Measurements from ENCODE around the gene FNDC10. TPM values are rescaled to one million over a fixed set of nuclear protein-coding genes. Genes with fewer than 3 reads are reported as not detected.

The FNDC10 gene
- total and polyA plus RNA-seq, 9 of the 15 experiments (the other 6 are each of a cell fraction or from before 2014, with no cell fraction given), result 0.08 to 6.3 (median 1.6) TPM

DNA sequence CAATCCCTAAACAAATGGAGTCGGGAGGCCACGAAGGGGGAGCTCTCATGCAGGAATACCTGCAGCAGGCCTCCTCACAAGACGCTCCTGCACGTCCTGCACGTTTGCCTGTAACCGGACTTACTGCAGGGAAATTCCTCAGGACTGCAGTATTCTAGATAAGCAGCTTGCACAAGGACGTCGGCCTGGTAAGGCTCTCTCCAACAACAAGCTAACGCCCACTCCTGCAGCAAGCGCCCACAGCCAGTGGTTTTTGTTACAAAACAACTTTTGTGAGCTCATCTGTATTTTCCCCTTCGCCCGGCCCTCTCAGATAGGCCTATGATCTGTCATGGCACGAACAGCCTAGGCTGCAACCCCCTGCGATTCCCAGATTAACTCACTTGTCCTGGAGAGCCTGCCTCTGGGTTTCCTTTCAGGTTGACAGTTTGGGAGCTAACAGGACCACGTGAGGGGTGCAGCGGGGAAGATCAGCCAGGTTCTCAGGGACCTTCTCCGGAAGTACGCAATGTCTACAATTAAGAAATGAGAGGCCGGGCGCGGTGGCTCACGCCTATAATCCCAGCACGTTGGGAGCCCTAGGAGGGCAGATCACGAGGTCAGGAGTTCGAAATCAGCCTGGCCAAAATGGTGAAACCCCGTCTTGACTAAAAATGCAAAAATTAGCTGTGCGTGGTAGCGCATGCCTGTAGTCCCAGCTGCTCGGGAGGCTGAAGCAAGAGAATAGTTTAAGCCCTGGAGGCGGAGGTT is 14.4 kb upstream of the FNDC10 start (continued):
- TF ChIP-seq, protein P1, sequence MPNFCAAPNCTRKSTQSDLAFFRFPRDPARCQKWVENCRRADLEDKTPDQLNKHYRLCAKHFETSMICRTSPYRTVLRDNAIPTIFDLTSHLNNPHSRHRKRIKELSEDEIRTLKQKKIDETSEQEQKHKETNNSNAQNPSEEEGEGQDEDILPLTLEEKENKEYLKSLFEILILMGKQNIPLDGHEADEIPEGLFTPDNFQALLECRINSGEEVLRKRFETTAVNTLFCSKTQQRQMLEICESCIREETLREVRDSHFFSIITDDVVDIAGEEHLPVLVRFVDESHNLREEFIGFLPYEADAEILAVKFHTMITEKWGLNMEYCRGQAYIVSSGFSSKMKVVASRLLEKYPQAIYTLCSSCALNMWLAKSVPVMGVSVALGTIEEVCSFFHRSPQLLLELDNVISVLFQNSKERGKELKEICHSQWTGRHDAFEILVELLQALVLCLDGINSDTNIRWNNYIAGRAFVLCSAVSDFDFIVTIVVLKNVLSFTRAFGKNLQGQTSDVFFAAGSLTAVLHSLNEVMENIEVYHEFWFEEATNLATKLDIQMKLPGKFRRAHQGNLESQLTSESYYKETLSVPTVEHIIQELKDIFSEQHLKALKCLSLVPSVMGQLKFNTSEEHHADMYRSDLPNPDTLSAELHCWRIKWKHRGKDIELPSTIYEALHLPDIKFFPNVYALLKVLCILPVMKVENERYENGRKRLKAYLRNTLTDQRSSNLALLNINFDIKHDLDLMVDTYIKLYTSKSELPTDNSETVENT (CRISPR knock-in tag; IDR thresholded peaks at IDR 0.05), result no peak
- TF ChIP-seq, protein P2, sequence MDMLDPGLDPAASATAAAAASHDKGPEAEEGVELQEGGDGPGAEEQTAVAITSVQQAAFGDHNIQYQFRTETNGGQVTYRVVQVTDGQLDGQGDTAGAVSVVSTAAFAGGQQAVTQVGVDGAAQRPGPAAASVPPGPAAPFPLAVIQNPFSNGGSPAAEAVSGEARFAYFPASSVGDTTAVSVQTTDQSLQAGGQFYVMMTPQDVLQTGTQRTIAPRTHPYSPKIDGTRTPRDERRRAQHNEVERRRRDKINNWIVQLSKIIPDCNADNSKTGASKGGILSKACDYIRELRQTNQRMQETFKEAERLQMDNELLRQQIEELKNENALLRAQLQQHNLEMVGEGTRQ (CRISPR knock-in tag; IDR thresholded peaks at IDR 0.05), result peak; percentile 77
- TF ChIP-seq SMARCA4 (IDR thresholded peaks at IDR 0.05), result no peak
- TF ChIP-seq HDGF (IDR thresholded peaks at IDR 0.05), result 0 out of 2 replicates have a peak, but pooled peaks have one; percentile 80
- no peak for TF ChIP-seq ETV5 (CRISPR knock-in tag; IDR thresholded peaks at IDR 0.05; ENCODE audit: low read depth)
- no peak for TF ChIP-seq JUNB (CRISPR knock-in tag; conservative IDR thresholded peaks at IDR 0.05)
- TF ChIP-seq FOXP1 (CRISPR knock-in tag; IDR thresholded peaks at IDR 0.05), result no peak
- no peak for TF ChIP-seq ZNF780A (CRISPR knock-in tag; IDR thresholded peaks at IDR 0.05)
- TF ChIP-seq, protein P3, sequence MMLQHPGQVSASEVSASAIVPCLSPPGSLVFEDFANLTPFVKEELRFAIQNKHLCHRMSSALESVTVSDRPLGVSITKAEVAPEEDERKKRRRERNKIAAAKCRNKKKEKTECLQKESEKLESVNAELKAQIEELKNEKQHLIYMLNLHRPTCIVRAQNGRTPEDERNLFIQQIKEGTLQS (IDR thresholded peaks at IDR 0.05), result 0 out of 2 replicates have a peak, but pooled peaks have one; percentile 5
- TF ChIP-seq, protein P3 (CRISPR knock-in tag; conservative IDR thresholded peaks at IDR 0.05), result no peak
- TF ChIP-seq SAFB2 (IDR thresholded peaks at IDR 0.05; ENCODE audit: borderline replicate concordance, low read depth, low read length, severe bottlenecking), result no peak
- TF ChIP-seq, protein P4, sequence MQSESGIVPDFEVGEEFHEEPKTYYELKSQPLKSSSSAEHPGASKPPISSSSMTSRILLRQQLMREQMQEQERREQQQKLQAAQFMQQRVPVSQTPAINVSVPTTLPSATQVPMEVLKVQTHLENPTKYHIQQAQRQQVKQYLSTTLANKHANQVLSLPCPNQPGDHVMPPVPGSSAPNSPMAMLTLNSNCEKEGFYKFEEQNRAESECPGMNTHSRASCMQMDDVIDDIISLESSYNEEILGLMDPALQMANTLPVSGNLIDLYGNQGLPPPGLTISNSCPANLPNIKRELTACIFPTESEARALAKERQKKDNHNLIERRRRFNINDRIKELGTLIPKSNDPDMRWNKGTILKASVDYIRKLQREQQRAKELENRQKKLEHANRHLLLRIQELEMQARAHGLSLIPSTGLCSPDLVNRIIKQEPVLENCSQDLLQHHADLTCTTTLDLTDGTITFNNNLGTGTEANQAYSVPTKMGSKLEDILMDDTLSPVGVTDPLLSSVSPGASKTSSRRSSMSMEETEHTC (IDR thresholded peaks at IDR 0.05), result peak; percentile 13; the same call in 1 of the 2 replicates
- no peak for TF ChIP-seq POLR3A (IDR thresholded peaks at IDR 0.05; ENCODE audit: borderline replicate concordance, extremely low read depth, insufficient read depth, insufficient read length)
- TF ChIP-seq HCFC1 (IDR thresholded peaks at IDR 0.05; ENCODE audit: low read depth, low read length), result no peak
- no peak for TF ChIP-seq SMAD4 (CRISPR knock-in tag; conservative IDR thresholded peaks at IDR 0.05)
- TF ChIP-seq STAT6 (CRISPR knock-in tag; IDR thresholded peaks at IDR 0.05), result no peak
- no peak; the same call in 1 of the 2 replicates for TF ChIP-seq PHF8 (IDR thresholded peaks at IDR 0.05; ENCODE audit: borderline replicate concordance, low read length)
- TF ChIP-seq DPF2 (IDR thresholded peaks at IDR 0.05), result peak; percentile 13; the same call in 1 of the 2 replicates
- TF ChIP-seq, protein P5, sequence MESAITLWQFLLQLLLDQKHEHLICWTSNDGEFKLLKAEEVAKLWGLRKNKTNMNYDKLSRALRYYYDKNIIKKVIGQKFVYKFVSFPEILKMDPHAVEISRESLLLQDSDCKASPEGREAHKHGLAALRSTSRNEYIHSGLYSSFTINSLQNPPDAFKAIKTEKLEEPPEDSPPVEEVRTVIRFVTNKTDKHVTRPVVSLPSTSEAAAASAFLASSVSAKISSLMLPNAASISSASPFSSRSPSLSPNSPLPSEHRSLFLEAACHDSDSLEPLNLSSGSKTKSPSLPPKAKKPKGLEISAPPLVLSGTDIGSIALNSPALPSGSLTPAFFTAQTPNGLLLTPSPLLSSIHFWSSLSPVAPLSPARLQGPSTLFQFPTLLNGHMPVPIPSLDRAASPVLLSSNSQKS (CRISPR knock-in tag; IDR thresholded peaks at IDR 0.05), result no peak

Measured in K562 (cell line).